H1 (cell line): ENCODE results near the gene CENPX. TPM values are rescaled to one million over a fixed set of nuclear protein-coding genes. Genes with fewer than 3 reads are reported as not detected.

Source experiments
- CTCF ChIA-PET: fragments of 300-600 bp; sonication (Branson Sonifier 250); formaldehyde crosslinking; loops from one replicate; lab custom pipeline; 2021; ENCODE audit not compliant: partially characterized antibody; lab: Charles Lee
- POLR2A ChIA-PET: fragments of 300-600 bp; sonication (Branson Sonifier 250); formaldehyde crosslinking; loops from one replicate; lab custom pipeline; 2021; ENCODE audit warnings: inconsistent platforms; ENCODE audit not compliant: partially characterized antibody; lab: Charles Lee
- DNase-seq, 2 experiments: peaks; one replicate each; pipeline versions ENCODE4 v3.0.0 to v3.0.0-alpha.2; 2010 to 2022; ENCODE audit warnings: low spot score in 2 of 2, low read depth in 1 of 2, mixed read lengths in 1 of 2
- FAIRE-seq: peaks from 2 replicates; lab custom pipeline; 2011; peaks lifted over from hg19 to GRCh38; lab: Jason Lieb, UNC
- H2AFZ ChIP-seq: 2 replicates; pipeline ENCODE4 v1.8.1; 2012; ENCODE audit warnings: low read length, inconsistent platforms
- H2AK5ac ChIP-seq: 2 replicates; pipeline ENCODE4 v1.6.1; 2013; ENCODE audit warnings: low read depth, low read length
- H2BK120ac ChIP-seq: replicated peaks from 2 replicates; pipeline ENCODE3; 2013; ENCODE audit warnings: low read depth, low read length, inconsistent platforms
- H2BK12ac ChIP-seq: 2 replicates; pipeline ENCODE4 v1.6.1; 2013; ENCODE audit warnings: low read depth, low read length
- H2BK15ac ChIP-seq: 2 replicates; pipeline ENCODE4 v1.6.1; 2013; ENCODE audit warnings: low read length
- H2BK20ac ChIP-seq: 2 replicates; pipeline ENCODE4 v1.6.1; 2013; ENCODE audit warnings: low read length
- H2BK5ac ChIP-seq: 2 replicates; pipeline ENCODE4 v1.6.1; 2013; ENCODE audit warnings: low read depth, low read length
- H3K14ac ChIP-seq: 2 replicates; pipeline ENCODE4 v1.6.1; 2013; ENCODE audit warnings: inconsistent platforms; ENCODE audit not compliant: insufficient read length
- H3K18ac ChIP-seq: 2 replicates; pipeline ENCODE4 v1.6.1; 2013; ENCODE audit warnings: low read length; ENCODE audit errors: extremely low read depth
- H3K23ac ChIP-seq: 2 replicates; pipeline ENCODE4 v1.6.1; 2013; ENCODE audit warnings: inconsistent platforms; ENCODE audit not compliant: insufficient read length
- H3K23me2 ChIP-seq: 2 replicates; pipeline ENCODE4 v1.6.1; 2013; ENCODE audit warnings: low read depth, low read length
- H3K27ac ChIP-seq: 2 replicates; pipeline ENCODE4 v1.6.1; 2011; ENCODE audit warnings: low read depth, low read length, inconsistent platforms
- H3K27me3 ChIP-seq, 4 experiments: replicated peaks in 1 of 4; 1 replicate in 1 of 4; 2 replicates in 3 of 4; pipeline versions ENCODE4 v1.6.1 to v1.8.1; 2011 to 2013; ENCODE audit warnings: low read length in 3 of 4, mild to moderate bottlenecking in 3 of 4, inconsistent platforms in 2 of 4, mixed read lengths in 2 of 4, moderate library complexity in 1 of 4; ENCODE audit not compliant: control insufficient read depth in 3 of 4, insufficient read depth in 3 of 4; ENCODE audit errors: extremely low read depth in 1 of 4
- H3K36me3 ChIP-seq, 4 experiments: 2 replicates each; pipeline versions ENCODE4 v1.6.1 to v1.8.1; 2011 to 2013; ENCODE audit warnings: mild to moderate bottlenecking in 4 of 4, low read length in 3 of 4, moderate library complexity in 2 of 4, control low read depth in 1 of 4, inconsistent platforms in 1 of 4; ENCODE audit not compliant: insufficient read depth in 4 of 4, control insufficient read depth in 2 of 4
- H3K4ac ChIP-seq: replicated peaks from 2 replicates; pipeline ENCODE3; 2013; ENCODE audit warnings: low read length, low read depth, mixed read lengths, inconsistent platforms; ENCODE audit not compliant: insufficient read length
- H3K4me1 ChIP-seq, 4 experiments: replicated peaks in 1 of 4; 1 replicate in 1 of 4; 2 replicates in 3 of 4; pipeline versions ENCODE4 v1.6.1 to v1.8.1; 2011 to 2013; ENCODE audit warnings: low read length in 3 of 4, inconsistent platforms in 2 of 4, mixed read lengths in 1 of 4; ENCODE audit not compliant: insufficient read depth in 4 of 4, control insufficient read depth in 3 of 4
- H3K4me2 ChIP-seq, 2 experiments: 2 replicates each; pipeline versions ENCODE4 v1.6.1 to v1.8.1; 2011 to 2013; ENCODE audit warnings: low read depth in 2 of 2, low read length in 2 of 2, control low read depth in 1 of 2, inconsistent platforms in 1 of 2, mild to moderate bottlenecking in 1 of 2; ENCODE audit not compliant: insufficient read depth in 1 of 2
- H3K4me3 ChIP-seq, 4 experiments: fragments of 200-600, 300-600 bp in 1 of 4; sonication (generic), shearing (Covaris generic), sonication (Bioruptor Twin) in 1 of 4; 2 replicates each; pipeline versions ENCODE4 v1.5.1 to v1.8.1; 2011 to 2016; ENCODE audit warnings: low read length in 4 of 4, low read depth in 3 of 4, control low read depth in 2 of 4, inconsistent platforms in 2 of 4, mild to moderate bottlenecking in 2 of 4, mixed read lengths in 1 of 4, moderate library complexity in 1 of 4; ENCODE audit not compliant: insufficient read depth in 2 of 4; ENCODE audit errors: extremely low read depth in 1 of 4
- H3K56ac ChIP-seq: replicated peaks from 2 replicates; pipeline ENCODE3; 2013; ENCODE audit warnings: low read depth, mild to moderate bottlenecking, mixed read lengths, low read length, inconsistent platforms; ENCODE audit not compliant: insufficient read length
- H3K79me1 ChIP-seq: 2 replicates; pipeline ENCODE4 v1.6.1; 2013; ENCODE audit warnings: low read depth, low read length, control low read depth
- H3K79me2 ChIP-seq, 2 experiments: 2 replicates each; pipeline versions ENCODE4 v1.6.1 to v1.8.1; 2012 to 2013; ENCODE audit warnings: low read length in 2 of 2, mild to moderate bottlenecking in 2 of 2, inconsistent platforms in 1 of 2; ENCODE audit not compliant: insufficient read depth in 2 of 2, control insufficient read depth in 1 of 2
- H3K9ac ChIP-seq, 4 experiments: replicated peaks in 1 of 4; 1 replicate in 1 of 4; 2 replicates in 3 of 4; pipeline versions ENCODE4 v1.6.1 to v1.8.1; 2011 to 2013; ENCODE audit warnings: low read depth in 3 of 4, low read length in 3 of 4, control low read depth in 2 of 4, mild to moderate bottlenecking in 2 of 4, moderate library complexity in 2 of 4, inconsistent platforms in 1 of 4; ENCODE audit errors: extremely low read depth in 1 of 4
- H3K9me3 ChIP-seq, 2 experiments: 2 replicates each; pipeline versions ENCODE4 v1.6.1 to v1.8.1; 2012 to 2013; ENCODE audit warnings: mild to moderate bottlenecking in 2 of 2, moderate library complexity in 2 of 2, control low read depth in 1 of 2, inconsistent platforms in 1 of 2, low read depth in 1 of 2, low read length in 1 of 2, mixed read lengths in 1 of 2; ENCODE audit not compliant: insufficient read depth in 2 of 2
- H4K20me1 ChIP-seq, 2 experiments: replicated peaks in 1 of 2; 2 replicates each; pipeline versions ENCODE3 to v1.8.1; 2011 to 2013; ENCODE audit warnings: inconsistent platforms in 2 of 2, low read length in 2 of 2, mild to moderate bottlenecking in 1 of 2; ENCODE audit not compliant: insufficient read depth in 2 of 2, control insufficient read depth in 1 of 2
- H4K5ac ChIP-seq: 2 replicates; pipeline ENCODE4 v1.6.1; 2013; ENCODE audit warnings: low read length, low read depth, mixed read lengths, inconsistent platforms; ENCODE audit not compliant: insufficient read length
- H4K8ac ChIP-seq: 2 replicates; pipeline ENCODE4 v1.8.0; 2013; ENCODE audit warnings: mild to moderate bottlenecking, moderate library complexity, low read length, inconsistent platforms; ENCODE audit not compliant: insufficient read depth; ENCODE audit errors: extremely low read depth
- H4K91ac ChIP-seq: replicated peaks from 2 replicates; pipeline ENCODE3; 2013; ENCODE audit warnings: low read length, mixed read lengths, inconsistent platforms; ENCODE audit not compliant: insufficient read length
- CHD2 ChIP-seq: IDR thresholded peaks from 2 replicates; pipeline ENCODE4 v1.6.1; 2012; ENCODE audit warnings: low read length, improper control_type of control experiment
- CTBP2 ChIP-seq: IDR thresholded peaks from 2 replicates; pipeline ENCODE4 v1.7.0; 2011; ENCODE audit warnings: borderline replicate concordance, mild to moderate bottlenecking, moderate library complexity, mixed read lengths, low read length; ENCODE audit not compliant: insufficient read depth, insufficient read length
- RFX5 ChIP-seq: IDR thresholded peaks from 2 replicates; pipeline ENCODE4 v1.6.1; 2011; ENCODE audit warnings: low read depth, low read length, improper control_type of control experiment, borderline replicate concordance
- whole genome bisulfite sequencing, 2 experiments: shearing (Covaris generic) in 1 of 2; methylation state at CpG; one replicate each; pipeline versions ENCODE4 v1.1.6 to v1.1.7; 2013 to 2015; ENCODE audit warnings: low lambda C conversion rate in 2 of 2, mixed read lengths in 2 of 2, inconsistent platforms in 1 of 2, low coverage in 1 of 2, missing lambda C conversion rate in 1 of 2; ENCODE audit not compliant: insufficient replicate concordance in 2 of 2, insufficient coverage in 1 of 2, insufficient read length in 1 of 2; ENCODE audit errors: extremely low coverage in 1 of 2, missing lambda C conversion rate in 1 of 2; 5-methylcytosine and 5-hydroxymethylcytosine counted together
- polyA plus RNA-seq, 7 experiments: library from polyadenylated mRNA; depleted of rRNA in 3 of 7; stranded (reverse) in 5 of 7; unstranded in 2 of 7; fragments of >200 nt in 5 of 7; fragments of 200-250 nt in 2 of 7; gene quantifications; 1 replicate in 5 of 7; 2 replicates in 1 of 7; 4 replicates in 1 of 7; pipeline versions ENCODE4 v1.2.1 to v1.2.3, GENCODE V29; 2011 to 2013; ENCODE audit warnings: missing spikeins in 2 of 7, mixed read lengths in 2 of 7
- total RNA-seq: library from RNA; stranded (reverse); fragmentation: NEBNext Ultra II Directional; extraction: Animal tissue kit (Norgen Biotek cat#: 25700); gene quantifications from 2 replicates; pipeline ENCODE4 v1.2.1, GENCODE V29; 2021
- TF ChIP-seq, protein P1 (sequence below), 3 experiments: IDR thresholded peaks; 1 replicate in 2 of 3; 2 replicates in 1 of 3; pipeline versions ENCODE4 v1.5.1 to v1.6.1; 2011; ENCODE audit warnings: low read length in 3 of 3, mild to moderate bottlenecking in 3 of 3, inconsistent platforms in 2 of 3, low read depth in 1 of 3, moderate library complexity in 1 of 3; ENCODE audit not compliant: insufficient read depth in 1 of 3; ENCODE audit errors: control extremely low read depth in 1 of 3

The CENPX gene
- total and polyA plus RNA-seq, 2 of the 8 experiments (the other 6 are each of a cell fraction or from before 2014, with no cell fraction given) = 116 to 122 TPM

DNA sequence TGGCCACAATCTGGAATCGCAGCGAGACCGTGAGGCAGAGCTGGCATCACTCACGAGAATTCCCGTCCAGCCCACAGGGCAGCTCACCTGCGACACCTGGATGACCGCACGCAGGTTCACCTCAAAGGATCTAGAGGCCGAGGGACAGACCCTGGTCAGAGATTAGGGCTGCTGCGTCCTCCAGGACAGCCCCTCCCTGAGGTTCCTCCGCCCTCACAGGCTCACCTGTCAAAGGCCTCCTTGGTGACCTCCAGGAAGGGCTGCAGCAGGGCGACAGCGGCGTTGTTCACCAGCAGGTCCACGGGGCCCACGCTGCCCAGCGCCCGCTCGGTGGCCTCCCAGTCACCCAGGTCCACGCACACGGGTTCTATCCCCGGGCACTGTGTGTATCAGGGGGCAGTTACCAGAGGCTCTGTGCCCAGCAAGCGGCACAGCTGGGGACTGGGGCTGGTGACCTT is 14.0 kb upstream of the CENPX start:
- POLR2A ChIA-PET = interaction anchor here (0.9 to 1.8 kb wide), 5 partner anchors 16 to 157 kb away, joined by 3 to 9 read pairs (median 4); partner anchors contain the start of gene FASN
- no peak overlapping the region for H2AFZ ChIP-seq

More for the DNA sequence above, 14.0 kb upstream of the CENPX start:
- no peak for DNase-seq
- Histone ChIP-seq H3K14ac (no peak overlapping the region), H2BK5ac (no peak overlapping the region), H3K79me2 (peaks cover 0 to 2% of the 10 kb centered on the region in 2 experiments; a peak in 1 of 4 replicates), H3K4ac (no peak overlapping the region), H3K27me3 (no peaks in the 10 kb centered on the region; a peak in 1 of 7 replicates), H3K4me1 (peaks cover 3 to 11% (median 6%) of the 10 kb centered on the region in 4 experiments; a peak in 6 of 7 replicates), H3K36me3 (no peaks in the 10 kb centered on the region; a peak in 1 of 8 replicates), H3K23ac (no peak overlapping the region), H4K8ac (no peak overlapping the region), H3K79me1 (peaks cover 3% of the 10 kb centered on the region; the same call in 1 of the 2 replicates), H4K5ac (no peak overlapping the region), H4K20me1 (peaks cover 2 to 8% of the 10 kb centered on the region in 2 experiments), H2BK120ac (no peak overlapping the region), H3K18ac (peak overlapping the region; percentile 19; the same call in 1 of the 2 replicates), H4K91ac (no peak overlapping the region), H2AK5ac (no peak overlapping the region), H3K4me2 (peak overlapping the region; percentile 73 to 90), H3K4me3 (peak overlapping the region; percentile 49 to 77 (median 66)), H3K9me3 (no peaks in the 10 kb centered on the region), H2BK15ac (no peak overlapping the region), H3K56ac (no peak overlapping the region), H2BK20ac (no peak overlapping the region), H3K9ac (peak overlapping the region in 2 of 4 experiments; percentile 38 to 41; a peak in 3 of 7 replicates), H3K23me2 (peaks cover 13% of the 10 kb centered on the region; the same call in 1 of the 2 replicates), H3K27ac (no peak overlapping the region), H2BK12ac (no peak overlapping the region)
- WGBS, 2 experiments = 58% methylated on average over 23 of the region's 23 CpGs; no CpG with 5 or more reads in 1 of the 2 experiments
- no peak for FAIRE-seq
- CTCF ChIA-PET = interaction anchor here (0.6 to 1.8 kb wide), 6 partner anchors 15 to 170 kb away, joined by 3 to 4 read pairs (median 4); partner anchors contain the start of genes CENPX, GPS1 and RFNG
- TF ChIP-seq CHD2 (no peak), CTBP2 (no peak), RFX5 (no peak)
- TF ChIP-seq, protein P1, sequence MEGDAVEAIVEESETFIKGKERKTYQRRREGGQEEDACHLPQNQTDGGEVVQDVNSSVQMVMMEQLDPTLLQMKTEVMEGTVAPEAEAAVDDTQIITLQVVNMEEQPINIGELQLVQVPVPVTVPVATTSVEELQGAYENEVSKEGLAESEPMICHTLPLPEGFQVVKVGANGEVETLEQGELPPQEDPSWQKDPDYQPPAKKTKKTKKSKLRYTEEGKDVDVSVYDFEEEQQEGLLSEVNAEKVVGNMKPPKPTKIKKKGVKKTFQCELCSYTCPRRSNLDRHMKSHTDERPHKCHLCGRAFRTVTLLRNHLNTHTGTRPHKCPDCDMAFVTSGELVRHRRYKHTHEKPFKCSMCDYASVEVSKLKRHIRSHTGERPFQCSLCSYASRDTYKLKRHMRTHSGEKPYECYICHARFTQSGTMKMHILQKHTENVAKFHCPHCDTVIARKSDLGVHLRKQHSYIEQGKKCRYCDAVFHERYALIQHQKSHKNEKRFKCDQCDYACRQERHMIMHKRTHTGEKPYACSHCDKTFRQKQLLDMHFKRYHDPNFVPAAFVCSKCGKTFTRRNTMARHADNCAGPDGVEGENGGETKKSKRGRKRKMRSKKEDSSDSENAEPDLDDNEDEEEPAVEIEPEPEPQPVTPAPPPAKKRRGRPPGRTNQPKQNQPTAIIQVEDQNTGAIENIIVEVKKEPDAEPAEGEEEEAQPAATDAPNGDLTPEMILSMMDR (IDR thresholded peaks at IDR 0.05; ENCODE audit: control extremely low read depth in 1 of 3, insufficient read depth in 1 of 3, low read depth in 1 of 3, low read length in 3 of 3) = no peak
